Spleen (tissue), 7 donors: ENCODE data around the gene XG.

Experiments used
- POLR2A ChIP-seq, 3 donors: fragments of 450-650 bp; IDR thresholded peaks; one replicate each; pipeline ENCODE4 v1.5.1; 2017; ENCODE audit warnings: antibody characterized with exemption in 3 of 3, mild to moderate bottlenecking in 1 of 3
- POLR2AphosphoS5 ChIP-seq, 3 donors: sonication (generic); formaldehyde crosslinking; IDR thresholded peaks; one replicate each; pipeline ENCODE4 v1.5.1; 2017; ENCODE audit warnings: antibody characterized with exemption in 3 of 3
- TF ChIP-seq, protein P1 (sequence below), 11 experiments: fragments of 200-600 bp in 7 of 11; fragments of 450-650 bp in 4 of 11; sonication (generic) in 4 of 11; IDR thresholded peaks in 8 of 11; conservative IDR thresholded peaks in 3 of 11; 1 replicate in 7 of 11; 2 replicates in 4 of 11; pipeline versions ENCODE4 v1.4.0 to v1.8.0; 2016 to 2021; ENCODE audit warnings: antibody characterized with exemption in 11 of 11, inconsistent platforms in 4 of 11, mild to moderate bottlenecking in 1 of 11
- donor health status: DM: no; HTN: no; CAD: no; lungs with moderate emphysema.
- donor health status: DM: no; HTN: no; CAD: no.
- donor health status: DM: no; HTN: no; CAD: no.

DNA sequence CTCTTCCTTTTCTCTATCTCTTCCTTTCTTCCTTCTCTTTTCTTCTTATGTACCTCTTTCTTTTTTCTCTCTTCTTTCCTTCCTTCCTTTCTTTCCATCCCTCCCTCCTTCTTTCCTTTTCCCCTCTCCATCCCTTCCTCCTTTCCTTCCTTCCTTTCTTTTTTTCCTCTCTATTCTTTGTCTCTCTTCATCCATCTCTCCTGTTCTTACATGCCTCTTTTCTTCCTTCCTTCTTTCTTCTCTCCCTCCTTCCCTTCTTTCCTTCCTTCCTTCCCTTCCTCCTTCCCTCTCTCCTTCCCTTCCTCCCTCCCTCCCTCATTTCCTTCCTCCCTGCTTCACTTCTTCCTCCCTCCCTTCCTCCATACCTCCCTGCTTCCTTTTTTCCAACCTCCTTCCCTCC lies 19.2 kb upstream of the XG start:
- TF ChIP-seq, protein P1, sequence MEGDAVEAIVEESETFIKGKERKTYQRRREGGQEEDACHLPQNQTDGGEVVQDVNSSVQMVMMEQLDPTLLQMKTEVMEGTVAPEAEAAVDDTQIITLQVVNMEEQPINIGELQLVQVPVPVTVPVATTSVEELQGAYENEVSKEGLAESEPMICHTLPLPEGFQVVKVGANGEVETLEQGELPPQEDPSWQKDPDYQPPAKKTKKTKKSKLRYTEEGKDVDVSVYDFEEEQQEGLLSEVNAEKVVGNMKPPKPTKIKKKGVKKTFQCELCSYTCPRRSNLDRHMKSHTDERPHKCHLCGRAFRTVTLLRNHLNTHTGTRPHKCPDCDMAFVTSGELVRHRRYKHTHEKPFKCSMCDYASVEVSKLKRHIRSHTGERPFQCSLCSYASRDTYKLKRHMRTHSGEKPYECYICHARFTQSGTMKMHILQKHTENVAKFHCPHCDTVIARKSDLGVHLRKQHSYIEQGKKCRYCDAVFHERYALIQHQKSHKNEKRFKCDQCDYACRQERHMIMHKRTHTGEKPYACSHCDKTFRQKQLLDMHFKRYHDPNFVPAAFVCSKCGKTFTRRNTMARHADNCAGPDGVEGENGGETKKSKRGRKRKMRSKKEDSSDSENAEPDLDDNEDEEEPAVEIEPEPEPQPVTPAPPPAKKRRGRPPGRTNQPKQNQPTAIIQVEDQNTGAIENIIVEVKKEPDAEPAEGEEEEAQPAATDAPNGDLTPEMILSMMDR (IDR thresholded peaks at IDR 0.05 in 8 of 11, conservative IDR thresholded peaks at IDR 0.05 in 3 of 11): no peak
- no peak for TF ChIP-seq POLR2AphosphoS5 (IDR thresholded peaks at IDR 0.05)
- TF ChIP-seq POLR2A (IDR thresholded peaks at IDR 0.05): no peak
